Keratinocyte (primary cell): ENCODE results near the gene HOXA5. TPM values are rescaled to one million over a fixed set of nuclear protein-coding genes. Genes with fewer than 3 reads are reported as not detected.

ENCODE experiments used
- DNase-seq: peaks from one replicate; pipeline ENCODE4 v3.0.0-alpha.2; 2011; ENCODE audit warnings: low read depth, missing footprints, low spot score
- FAIRE-seq: peaks from 2 replicates; lab custom pipeline; 2011; peaks lifted over from hg19 to GRCh38; lab: Jason Lieb, UNC
- H2AFZ ChIP-seq: 2 replicates; pipeline ENCODE4 v1.6.0; 2012; ENCODE audit warnings: low read length, control low read depth, inconsistent platforms; ENCODE audit not compliant: control insufficient read depth
- H3K27ac ChIP-seq: 2 replicates; pipeline ENCODE4 v1.5.1; 2011; ENCODE audit warnings: low read length; ENCODE audit not compliant: control insufficient read depth, insufficient read depth
- H3K27me3 ChIP-seq: 3 replicates; pipeline ENCODE4 v1.6.0; 2011; ENCODE audit warnings: low read length; ENCODE audit not compliant: control insufficient read depth, insufficient read depth; ENCODE audit errors: extremely low read depth
- H3K36me3 ChIP-seq, 2 experiments: 2 replicates in 1 of 2; 3 replicates in 1 of 2; pipeline ENCODE4 v1.5.1; 2011; ENCODE audit warnings: low read length in 2 of 2, mild to moderate bottlenecking in 1 of 2; ENCODE audit not compliant: control insufficient read depth in 2 of 2, insufficient read depth in 2 of 2; ENCODE audit errors: extremely low read depth in 1 of 2
- H3K4me1 ChIP-seq: 3 replicates; pipeline ENCODE4 v1.5.1; 2011; ENCODE audit warnings: low read length; ENCODE audit not compliant: control insufficient read depth, insufficient read depth; ENCODE audit errors: extremely low read depth
- H3K4me2 ChIP-seq: 3 replicates; pipeline ENCODE4 v1.6.0; 2011; ENCODE audit warnings: low read depth, low read length; ENCODE audit not compliant: control insufficient read depth, insufficient read depth; ENCODE audit errors: extremely low read depth
- H3K4me3 ChIP-seq, 3 experiments: fragments of 200-600 bp in 1 of 3; sonication (generic) in 1 of 3; 2 replicates in 2 of 3; 3 replicates in 1 of 3; pipeline ENCODE4 v1.5.1; 2011 to 2016; ENCODE audit warnings: low read length in 3 of 3, mild to moderate bottlenecking in 3 of 3, control low read depth in 2 of 3, inconsistent platforms in 1 of 3, low read depth in 1 of 3, mixed read lengths in 1 of 3, mixed run types in 1 of 3, moderate library complexity in 1 of 3; ENCODE audit not compliant: control insufficient read depth in 2 of 3, insufficient read depth in 2 of 3; ENCODE audit errors: extremely low read depth in 1 of 3
- H3K79me2 ChIP-seq: 2 replicates; pipeline ENCODE4 v1.6.0; 2012; ENCODE audit warnings: low read length; ENCODE audit not compliant: control insufficient read depth, insufficient read depth
- H3K9ac ChIP-seq: 3 replicates; pipeline ENCODE4 v1.6.0; 2011; ENCODE audit warnings: low read length; ENCODE audit not compliant: control insufficient read depth, insufficient read depth; ENCODE audit errors: extremely low read depth
- H3K9me1 ChIP-seq: 3 replicates; pipeline ENCODE4 v1.6.0; 2011; ENCODE audit warnings: low read length; ENCODE audit not compliant: control insufficient read depth, insufficient read depth; ENCODE audit errors: extremely low read depth
- H3K9me3 ChIP-seq: 2 replicates; pipeline ENCODE4 v1.5.1; 2012; ENCODE audit warnings: low read depth, low read length; ENCODE audit not compliant: control insufficient read depth
- H4K20me1 ChIP-seq: 3 replicates; pipeline ENCODE4 v1.6.0; 2011; ENCODE audit warnings: low read length; ENCODE audit not compliant: control insufficient read depth, insufficient read depth; ENCODE audit errors: extremely low read depth
- CTCF ChIP-seq, 3 experiments: IDR thresholded peaks in 1 of 3; conservative IDR thresholded peaks in 1 of 3; optimal IDR thresholded peaks in 1 of 3; 2 replicates in 2 of 3; 3 replicates in 1 of 3; pipeline versions ENCODE3 to v1.5.1; 2011; ENCODE audit warnings: low read length in 3 of 3, mild to moderate bottlenecking in 3 of 3, moderate library complexity in 2 of 3, control low read depth in 1 of 3, inconsistent platforms in 1 of 3; ENCODE audit not compliant: insufficient read depth in 2 of 3; ENCODE audit errors: extremely low read depth in 1 of 3
- EZH2 ChIP-seq: IDR thresholded peaks from one replicate; pipeline ENCODE4 v1.6.1; 2012; ENCODE audit warnings: inconsistent platforms, mild to moderate bottlenecking, low read length, moderate library complexity
- dilution Hi-C: fragments of 300-500 bp; cut with MboI; formaldehyde crosslinking; loops from one replicate; pipeline ENCODE4 v1.7.0; 2020; ENCODE audit warnings: low sequenced_read_pairs; ENCODE audit not compliant: extremely low pct_ligation_motif_present
- polyA plus RNA-seq, 5 experiments: library from polyadenylated mRNA; depleted of rRNA in 3 of 5; stranded (reverse) in 3 of 5; stranded (forward) in 1 of 5; unstranded in 1 of 5; fragments of >200 nt; gene quantifications; 1 replicate in 1 of 5; 2 replicates in 3 of 5; 3 replicates in 1 of 5; pipeline versions ENCODE4 v1.2.1 to v1.2.3, GENCODE V29; 2011 to 2012; ENCODE audit warnings: missing spikeins in 2 of 5, low read depth in 1 of 5, low replicate concordance in 1 of 5

Gene HOXA5
- polyA plus RNA-seq, 1 donor (not counting 4 experiments of a cell fraction or from before 2014, with no cell fraction given): 7.1 TPM

GRCh38 chr7:27134392-27134791, 9.1 kb downstream of the HOXA5 start:
- Histone ChIP-seq H3K9me3 (no peaks in the 10 kb centered on the region), H3K36me3 (peaks cover 0 to 1% of the 10 kb centered on the region in 2 experiments), H3K27ac (peak overlapping the region; percentile 73), H3K9me1 (no peaks in the 10 kb centered on the region), H2AFZ (no peak overlapping the region), H3K79me2 (peaks cover 15% of the 10 kb centered on the region), H4K20me1 (no peaks in the 10 kb centered on the region), H3K4me3 (no peak overlapping the region), H3K27me3 (no peaks in the 10 kb centered on the region), H3K4me1 (peaks cover 44% of the 10 kb centered on the region), H3K4me2 (peak overlapping the region; percentile 47), H3K9ac (peak overlapping the region; percentile 45)
- DNase-seq (no peak), FAIRE-seq (peak; percentile 81)
- dilution Hi-C loops: no loop called here
- no peak for TF ChIP-seq EZH2
- TF ChIP-seq CTCF (optimal IDR thresholded peaks at IDR 0.05 in 1 of 3, IDR thresholded peaks at IDR 0.05 in 1 of 3, conservative IDR thresholded peaks at IDR 0.05 in 1 of 3; ENCODE audit: extremely low read depth in 1 of 3, insufficient read depth in 2 of 3, low read length in 3 of 3): no peak

- DNase-seq (no peak), FAIRE-seq (no peak)
- Histone ChIP-seq H4K20me1 (no peaks in the 10 kb centered on the region), H3K36me3 (peaks cover 0 to under 1% of the 10 kb centered on the region in 2 experiments), H3K4me2 (peak overlapping the region; percentile 30), H2AFZ (no peak overlapping the region), H3K79me2 (peaks cover 13% of the 10 kb centered on the region), H3K27ac (peak overlapping the region; percentile 73), H3K4me3 (no peak overlapping the region), H3K4me1 (peaks cover 44% of the 10 kb centered on the region), H3K9me3 (no peaks in the 10 kb centered on the region), H3K9ac (peak overlapping the region; percentile 45), H3K9me1 (no peaks in the 10 kb centered on the region), H3K27me3 (no peaks in the 10 kb centered on the region)
- dilution Hi-C loops: no loop called here
- TF ChIP-seq CTCF (optimal IDR thresholded peaks at IDR 0.05 in 1 of 3, IDR thresholded peaks at IDR 0.05 in 1 of 3, conservative IDR thresholded peaks at IDR 0.05 in 1 of 3; ENCODE audit: extremely low read depth in 1 of 3, insufficient read depth in 2 of 3, low read length in 3 of 3) (no peak), EZH2 (no peak)
These were observed 9.9 kb downstream of the HOXA5 start for GRCh38 chr7:27133409-27134231.
